Astrocyte (in vitro differentiated cells and primary cell): ENCODE measurements around the gene PCCA.

Source experiments
- EZH2 ChIP-seq: IDR thresholded peaks from 2 replicates; pipeline ENCODE4 v1.6.1; 2012; ENCODE audit warnings: mild to moderate bottlenecking, low read length, inconsistent platforms; ENCODE audit not compliant: insufficient read depth
- TF ChIP-seq, protein P1 (sequence below): IDR thresholded peaks from 2 replicates; pipeline ENCODE4 v1.5.1; 2011; ENCODE audit warnings: low read depth, mild to moderate bottlenecking, inconsistent platforms, low read length, moderate library complexity; ENCODE audit not compliant: insufficient read depth

DNA sequence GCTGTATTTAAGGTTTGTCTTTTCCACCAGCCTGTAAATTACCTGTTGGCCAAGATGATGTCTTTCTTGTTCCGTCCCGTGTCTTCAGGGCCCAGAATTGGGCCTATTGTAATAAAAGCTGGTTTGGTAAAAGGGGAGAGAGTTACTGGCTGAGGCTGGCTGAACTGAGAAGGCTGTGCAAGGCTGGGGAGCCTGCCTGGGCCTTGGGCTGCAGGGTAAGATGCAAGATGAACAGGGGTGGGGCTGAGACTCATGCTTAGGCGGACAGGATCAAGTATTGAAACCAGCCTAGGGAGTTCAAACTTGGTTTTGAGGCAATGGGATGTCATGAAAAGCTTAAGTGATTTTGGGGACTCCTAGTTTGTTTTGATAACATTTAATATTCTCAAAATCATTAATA, 142.3 kb downstream of the PCCA start:
- TF ChIP-seq, protein P1, sequence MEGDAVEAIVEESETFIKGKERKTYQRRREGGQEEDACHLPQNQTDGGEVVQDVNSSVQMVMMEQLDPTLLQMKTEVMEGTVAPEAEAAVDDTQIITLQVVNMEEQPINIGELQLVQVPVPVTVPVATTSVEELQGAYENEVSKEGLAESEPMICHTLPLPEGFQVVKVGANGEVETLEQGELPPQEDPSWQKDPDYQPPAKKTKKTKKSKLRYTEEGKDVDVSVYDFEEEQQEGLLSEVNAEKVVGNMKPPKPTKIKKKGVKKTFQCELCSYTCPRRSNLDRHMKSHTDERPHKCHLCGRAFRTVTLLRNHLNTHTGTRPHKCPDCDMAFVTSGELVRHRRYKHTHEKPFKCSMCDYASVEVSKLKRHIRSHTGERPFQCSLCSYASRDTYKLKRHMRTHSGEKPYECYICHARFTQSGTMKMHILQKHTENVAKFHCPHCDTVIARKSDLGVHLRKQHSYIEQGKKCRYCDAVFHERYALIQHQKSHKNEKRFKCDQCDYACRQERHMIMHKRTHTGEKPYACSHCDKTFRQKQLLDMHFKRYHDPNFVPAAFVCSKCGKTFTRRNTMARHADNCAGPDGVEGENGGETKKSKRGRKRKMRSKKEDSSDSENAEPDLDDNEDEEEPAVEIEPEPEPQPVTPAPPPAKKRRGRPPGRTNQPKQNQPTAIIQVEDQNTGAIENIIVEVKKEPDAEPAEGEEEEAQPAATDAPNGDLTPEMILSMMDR: no peak
- TF ChIP-seq EZH2: no peak
